PC-3 (cell line): Measurements from ENCODE around the gene IFT172.
"Not testable (repeated sequence)": the region's sequence is repeated elsewhere in the genome, so short reads cannot be mapped to it uniquely, and the experiment has no call there.

Experiments used
- EZH2 ChIP-seq: fragments of 300-600 bp; sonication (generic); IDR thresholded peaks from one replicate; pipeline ENCODE4 v1.6.1; 2017; ENCODE audit warnings: antibody characterized with exemption, mild to moderate bottlenecking, low read length; ENCODE audit not compliant: unreplicated experiment
- EZH2phosphoT487 ChIP-seq: fragments of 300-600 bp; sonication (generic); IDR thresholded peaks from 2 replicates; pipeline ENCODE4 v1.6.1; 2018; ENCODE audit warnings: mild to moderate bottlenecking, antibody characterized with exemption, low read length, borderline replicate concordance
- TF ChIP-seq, protein P1 (sequence below): fragments of 300-600 bp; sonication (generic); conservative IDR thresholded peaks from 2 replicates; pipeline ENCODE4 v1.5.1; 2017; ENCODE audit warnings: antibody characterized with exemption, low read depth, mild to moderate bottlenecking, low read length

DNA sequence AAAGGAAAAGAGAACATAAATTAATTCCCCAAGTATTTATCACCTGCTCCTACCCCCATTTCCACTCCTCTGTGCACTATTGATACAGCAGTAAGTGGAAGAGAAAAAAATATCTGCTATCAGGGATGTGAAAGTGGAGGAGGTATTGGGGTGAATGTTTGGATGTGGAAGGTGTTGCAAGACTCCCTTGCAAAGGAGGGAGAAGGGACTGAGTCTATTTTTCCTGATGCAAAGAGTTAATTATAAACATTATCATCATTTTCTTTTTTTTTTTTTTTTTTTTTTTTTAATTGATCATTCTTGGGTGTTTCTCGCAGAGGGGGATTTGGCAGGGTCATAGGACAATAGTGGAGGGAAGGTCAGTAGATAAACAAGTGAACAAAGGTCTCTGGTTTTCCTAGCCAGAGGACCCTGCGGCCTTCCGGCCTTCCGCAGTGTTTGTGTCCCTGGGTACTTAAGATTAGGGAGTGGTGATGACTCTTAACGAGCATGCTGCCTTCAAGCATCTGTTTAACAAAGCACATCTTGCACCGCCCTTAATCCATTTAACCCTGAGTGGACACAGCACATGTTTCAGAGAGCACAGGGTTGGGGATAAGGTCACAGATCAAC, 49.4 kb upstream of the IFT172 start:
- TF ChIP-seq EZH2, EZH2phosphoT487: not testable (repeated sequence)
- TF ChIP-seq, protein P1, sequence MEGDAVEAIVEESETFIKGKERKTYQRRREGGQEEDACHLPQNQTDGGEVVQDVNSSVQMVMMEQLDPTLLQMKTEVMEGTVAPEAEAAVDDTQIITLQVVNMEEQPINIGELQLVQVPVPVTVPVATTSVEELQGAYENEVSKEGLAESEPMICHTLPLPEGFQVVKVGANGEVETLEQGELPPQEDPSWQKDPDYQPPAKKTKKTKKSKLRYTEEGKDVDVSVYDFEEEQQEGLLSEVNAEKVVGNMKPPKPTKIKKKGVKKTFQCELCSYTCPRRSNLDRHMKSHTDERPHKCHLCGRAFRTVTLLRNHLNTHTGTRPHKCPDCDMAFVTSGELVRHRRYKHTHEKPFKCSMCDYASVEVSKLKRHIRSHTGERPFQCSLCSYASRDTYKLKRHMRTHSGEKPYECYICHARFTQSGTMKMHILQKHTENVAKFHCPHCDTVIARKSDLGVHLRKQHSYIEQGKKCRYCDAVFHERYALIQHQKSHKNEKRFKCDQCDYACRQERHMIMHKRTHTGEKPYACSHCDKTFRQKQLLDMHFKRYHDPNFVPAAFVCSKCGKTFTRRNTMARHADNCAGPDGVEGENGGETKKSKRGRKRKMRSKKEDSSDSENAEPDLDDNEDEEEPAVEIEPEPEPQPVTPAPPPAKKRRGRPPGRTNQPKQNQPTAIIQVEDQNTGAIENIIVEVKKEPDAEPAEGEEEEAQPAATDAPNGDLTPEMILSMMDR: not testable (repeated sequence)
